BLaER1 (cell line): Measurements from ENCODE around the gene CHRM1.

Experiments
- H3K27ac ChIP-seq: shearing (Covaris generic); formaldehyde crosslinking; 2 replicates; pipeline ENCODE4 v1.8.1; 2022
- H3K27me3 ChIP-seq: shearing (Covaris generic); formaldehyde crosslinking; 2 replicates; pipeline ENCODE4 v1.8.1; 2022
- H3K36me3 ChIP-seq: shearing (Covaris generic); formaldehyde crosslinking; 2 replicates; pipeline ENCODE4 v1.8.1; 2022
- H3K4me1 ChIP-seq: shearing (Covaris generic); formaldehyde crosslinking; 2 replicates; pipeline ENCODE4 v1.8.1; 2022
- H3K4me2 ChIP-seq: shearing (Covaris generic); formaldehyde crosslinking; 2 replicates; pipeline ENCODE4 v1.8.1; 2022
- H3K4me3 ChIP-seq: shearing (Covaris generic); formaldehyde crosslinking; 2 replicates; pipeline ENCODE4 v1.8.1; 2022
- H3K9ac ChIP-seq: shearing (Covaris generic); formaldehyde crosslinking; 2 replicates; pipeline ENCODE4 v1.8.1; 2022
- H3K9me3 ChIP-seq: shearing (Covaris generic); formaldehyde crosslinking; 2 replicates; pipeline ENCODE4 v1.8.1; 2022
- H4K20me1 ChIP-seq: shearing (Covaris generic); formaldehyde crosslinking; 2 replicates; pipeline ENCODE4 v1.8.1; 2022
- Cebpa-rat ChIP-seq: shearing (Covaris generic); IDR thresholded peaks from 2 replicates; pipeline ENCODE4 v1.8.1; 2022

Gene CHRM1

DNA sequence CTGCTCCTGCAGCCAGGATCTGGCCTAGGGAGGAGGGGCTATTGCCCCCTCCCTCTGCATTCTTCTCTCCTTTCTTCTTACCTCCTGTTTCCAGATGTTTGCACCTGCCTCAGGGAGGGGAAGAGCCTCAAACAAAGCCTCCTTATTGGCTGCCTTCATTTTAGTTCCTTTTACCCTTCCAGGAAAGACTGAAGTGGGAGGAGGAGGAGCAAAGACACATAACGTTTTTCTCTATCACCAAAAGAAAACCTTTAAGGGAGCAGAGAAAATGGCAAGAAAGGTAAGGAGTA is 13.3 kb upstream of the CHRM1 start:
- Histone ChIP-seq H3K27ac (no peak overlapping the region), H3K9ac (no peak overlapping the region), H3K4me2 (no peak overlapping the region), H4K20me1 (no peaks in the 10 kb centered on the region), H3K27me3 (no peaks in the 10 kb centered on the region), H3K4me3 (no peak overlapping the region), H3K9me3 (peaks cover 8% of the 10 kb centered on the region), H3K4me1 (peaks cover 22% of the 10 kb centered on the region), H3K36me3 (no peaks in the 10 kb centered on the region)
- no peak for TF ChIP-seq Cebpa-rat

GRCh38 chr11:62933750-62934495 is 12.8 kb upstream of the CHRM1 start:
- Histone ChIP-seq H3K36me3 (no peaks in the 10 kb centered on the region), H3K9me3 (peaks cover 8% of the 10 kb centered on the region), H3K4me2 (no peak overlapping the region), H3K27me3 (peaks cover 4% of the 10 kb centered on the region; the same call in 1 of the 2 replicates), H3K9ac (no peak overlapping the region), H3K4me1 (peaks cover 22% of the 10 kb centered on the region), H4K20me1 (no peaks in the 10 kb centered on the region), H3K27ac (no peak overlapping the region), H3K4me3 (no peak overlapping the region)
- no peak for TF ChIP-seq Cebpa-rat

DNA sequence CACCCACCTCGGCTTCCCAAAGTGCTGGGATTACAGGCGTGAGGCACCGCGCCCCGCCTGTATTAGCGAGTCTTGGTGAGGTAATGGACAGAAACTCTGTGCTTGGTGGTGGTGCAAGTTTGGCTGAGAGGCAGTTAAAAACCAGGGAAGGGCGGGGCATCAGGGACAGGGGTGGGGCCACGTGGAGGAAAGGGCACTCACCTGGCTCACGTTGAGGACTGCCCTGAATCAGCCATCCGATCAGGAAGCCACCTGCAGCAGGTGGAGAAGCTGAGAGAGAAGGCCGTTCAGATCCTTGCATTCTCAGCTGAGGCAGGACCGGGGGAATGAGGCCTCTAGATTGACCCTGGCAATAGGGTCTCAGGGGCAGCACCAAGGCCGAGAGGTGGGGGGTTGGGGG is 12.1 kb upstream of the CHRM1 start:
- Histone ChIP-seq H3K9ac (no peak overlapping the region), H3K36me3 (no peaks in the 10 kb centered on the region), H3K4me3 (no peak overlapping the region), H3K4me1 (peaks cover 25% of the 10 kb centered on the region), H3K4me2 (no peak overlapping the region), H3K9me3 (peaks cover 8% of the 10 kb centered on the region), H3K27me3 (peaks cover 10% of the 10 kb centered on the region), H3K27ac (no peak overlapping the region), H4K20me1 (no peaks in the 10 kb centered on the region)
- no peak for TF ChIP-seq Cebpa-rat

DNA sequence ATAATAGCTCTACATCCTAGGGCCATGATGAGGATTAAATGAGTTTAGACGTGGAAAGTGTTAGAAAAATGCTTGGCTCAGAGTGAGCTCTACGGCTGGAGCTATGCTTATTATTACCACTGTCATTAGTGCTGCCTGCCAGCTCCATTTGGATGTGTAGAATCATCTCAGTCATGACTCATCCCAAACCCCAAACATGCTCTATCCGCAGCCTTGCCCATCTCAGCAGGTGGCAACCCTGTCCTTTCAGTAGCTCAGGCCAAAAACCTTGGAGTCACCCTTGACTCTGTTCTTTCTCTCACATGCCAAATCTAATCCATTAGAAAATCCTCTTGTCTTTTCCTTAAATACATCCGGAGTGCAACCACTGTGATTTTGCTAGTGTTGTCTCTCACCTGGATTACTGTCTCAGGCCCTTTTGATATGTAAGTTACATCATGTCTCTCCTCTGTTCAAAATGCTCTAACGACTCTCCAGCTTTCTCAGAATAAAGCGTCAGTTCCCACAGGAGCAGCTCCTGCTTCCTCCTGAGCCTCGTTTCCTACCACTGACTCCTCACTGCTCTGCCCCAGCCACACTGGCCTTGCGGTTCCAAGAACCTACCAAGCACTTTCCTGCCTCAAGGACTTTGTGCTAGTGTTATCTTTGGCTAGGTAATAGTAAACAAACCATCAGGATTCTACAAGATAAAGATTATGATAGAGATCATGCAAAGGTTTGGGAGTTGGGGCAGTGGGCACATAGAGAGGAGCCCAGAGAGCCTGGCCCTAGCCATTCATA is 10.5 kb upstream of the CHRM1 start:
- H3K9ac ChIP-seq = no peak overlapping the region
- no peak overlapping the region for H3K4me3 ChIP-seq
- peaks cover 26% of the 10 kb centered on the region for H3K27me3 ChIP-seq

GRCh38 chr11:62930666-62931065 is 9.5 kb upstream of the CHRM1 start:
- H3K27ac ChIP-seq = no peak overlapping the region
- H3K27me3 ChIP-seq = peaks cover 37% of the 10 kb centered on the region
- H3K36me3 ChIP-seq = no peaks in the 10 kb centered on the region
- H3K4me3 ChIP-seq = no peak overlapping the region
- H3K9ac ChIP-seq = no peak overlapping the region
- H3K4me2 ChIP-seq = peak overlapping the region; percentile 51
- no peak for TF ChIP-seq Cebpa-rat
- peaks cover 31% of the 10 kb centered on the region for H3K4me1 ChIP-seq
- peaks cover 9% of the 10 kb centered on the region; the same call in 1 of the 2 replicates for H3K9me3 ChIP-seq
- H4K20me1 ChIP-seq = no peaks in the 10 kb centered on the region

More for the DNA sequence above, 10.5 kb upstream of the CHRM1 start:
- H3K36me3 ChIP-seq = no peaks in the 10 kb centered on the region
- no peak for TF ChIP-seq Cebpa-rat
- H3K27ac ChIP-seq = no peak overlapping the region
- H4K20me1 ChIP-seq = no peaks in the 10 kb centered on the region
- H3K4me1 ChIP-seq = peaks cover 28% of the 10 kb centered on the region
- H3K9me3 ChIP-seq = no peaks in the 10 kb centered on the region
- H3K4me2 ChIP-seq = 0 out of 2 replicates have a peak overlapping the region, but pooled peaks have one; percentile 51

DNA sequence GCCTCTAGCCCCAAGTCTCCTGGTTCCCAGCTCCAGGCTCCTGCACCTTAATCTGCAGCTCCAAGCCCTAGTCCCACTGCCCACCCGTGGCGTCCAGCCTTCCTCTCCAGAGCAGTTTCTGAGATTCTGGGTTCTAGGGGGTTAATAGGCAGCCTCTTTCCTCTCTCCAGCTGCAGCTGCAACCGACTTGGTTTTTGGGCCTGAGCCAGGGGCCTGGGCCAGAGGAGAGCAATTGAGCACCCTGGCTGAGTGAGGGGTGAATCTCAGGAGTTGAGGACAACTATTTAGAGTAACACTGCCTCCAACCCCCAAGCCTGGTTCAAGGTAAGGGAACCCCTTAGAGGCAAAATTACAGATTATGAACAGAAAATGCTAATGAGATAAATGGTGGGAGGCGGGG is 9.0 kb upstream of the CHRM1 start:
- Histone ChIP-seq H3K9ac (no peak overlapping the region), H3K9me3 (peaks cover 9% of the 10 kb centered on the region; the same call in 1 of the 2 replicates), H3K4me2 (peak overlapping the region; percentile 51), H3K36me3 (no peaks in the 10 kb centered on the region), H3K27me3 (peaks cover 42% of the 10 kb centered on the region), H3K4me3 (no peak overlapping the region), H4K20me1 (no peaks in the 10 kb centered on the region), H3K4me1 (peaks cover 34% of the 10 kb centered on the region), H3K27ac (no peak overlapping the region)
- TF ChIP-seq Cebpa-rat = no peak

DNA sequence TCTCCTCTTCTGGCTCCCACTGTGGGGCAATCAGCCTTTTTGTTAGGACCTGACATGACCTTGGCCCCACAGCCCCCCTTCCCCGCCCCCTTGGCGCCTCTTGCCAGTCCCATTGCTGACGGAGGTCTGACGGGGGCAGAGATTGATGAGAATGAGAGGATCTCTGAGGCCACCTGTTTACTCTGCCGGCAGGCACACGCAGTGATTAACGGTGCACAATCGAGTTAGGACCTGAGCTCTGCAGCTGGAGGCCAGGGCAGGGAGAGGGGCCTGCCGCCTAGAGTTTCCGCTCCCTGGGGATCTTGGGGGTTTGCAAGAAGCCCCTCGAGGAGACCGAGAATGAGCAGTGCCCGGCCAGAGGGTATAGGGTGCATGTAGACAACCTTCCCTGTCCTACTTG is 6.8 kb upstream of the CHRM1 start:
- Histone ChIP-seq H3K9ac (no peak overlapping the region), H3K4me1 (peaks cover 55% of the 10 kb centered on the region), H4K20me1 (no peaks in the 10 kb centered on the region), H3K27ac (no peak overlapping the region), H3K36me3 (no peaks in the 10 kb centered on the region), H3K9me3 (peaks cover 9% of the 10 kb centered on the region; the same call in 1 of the 2 replicates), H3K4me3 (no peak overlapping the region), H3K27me3 (peaks cover 62% of the 10 kb centered on the region), H3K4me2 (peak overlapping the region; percentile 43)
- TF ChIP-seq Cebpa-rat = no peak

DNA sequence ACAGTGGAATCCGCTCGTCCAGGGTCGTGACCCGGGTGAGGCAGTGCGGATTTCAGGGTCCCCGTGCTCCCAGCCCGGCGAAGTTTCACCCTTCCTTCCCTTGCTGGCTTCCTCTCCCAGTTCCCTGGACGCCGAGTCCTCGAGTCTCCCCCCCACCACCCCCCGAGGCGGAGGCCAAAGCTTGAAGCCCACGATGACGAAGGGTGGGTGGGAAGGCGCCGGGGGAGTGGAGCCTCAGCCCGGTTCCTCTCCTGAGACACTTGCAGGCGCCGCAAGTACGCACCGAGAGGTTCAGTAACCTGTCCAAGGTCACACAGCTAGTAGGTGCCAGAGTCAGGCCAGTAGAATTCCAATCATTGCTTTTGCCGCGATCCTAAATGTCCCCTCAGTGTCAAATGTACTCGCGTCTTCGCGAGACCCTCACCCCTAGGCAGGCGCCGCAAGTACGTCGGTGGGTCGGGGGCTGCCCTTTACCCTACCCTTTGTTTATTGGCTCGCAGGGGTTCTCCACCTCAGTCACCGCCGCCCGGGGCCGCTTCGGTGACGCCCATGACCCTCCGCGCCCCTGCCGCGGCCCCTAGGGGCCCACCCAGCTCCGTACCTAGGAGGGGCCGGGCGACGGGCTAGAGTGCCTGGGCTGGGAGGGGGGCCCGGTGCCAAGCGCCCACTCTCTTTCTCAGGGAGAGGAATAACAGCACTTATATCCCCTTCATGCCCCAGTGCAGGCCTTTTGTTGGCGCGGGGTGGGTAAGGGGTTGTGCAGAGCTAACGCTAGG is 5.7 kb upstream of the CHRM1 start:
- no peak for TF ChIP-seq Cebpa-rat
- Histone ChIP-seq H3K4me2 (no peak overlapping the region), H3K4me3 (no peak overlapping the region), H3K9me3 (peaks cover 9% of the 10 kb centered on the region; the same call in 1 of the 2 replicates), H4K20me1 (no peaks in the 10 kb centered on the region), H3K27ac (no peak overlapping the region), H3K4me1 (peaks cover 64% of the 10 kb centered on the region), H3K36me3 (no peaks in the 10 kb centered on the region), H3K27me3 (peaks cover 73% of the 10 kb centered on the region), H3K9ac (no peak overlapping the region)

- H3K27ac ChIP-seq = no peak overlapping the region
- H3K9ac ChIP-seq = no peak overlapping the region
- H3K27me3 ChIP-seq = peaks cover 74% of the 10 kb centered on the region
- H3K4me2 ChIP-seq = no peak overlapping the region
- H4K20me1 ChIP-seq = no peaks in the 10 kb centered on the region
- H3K4me1 ChIP-seq = peaks cover 67% of the 10 kb centered on the region
- no peaks in the 10 kb centered on the region for H3K36me3 ChIP-seq
- 0 out of 2 replicates have a peak overlapping the region, but pooled peaks have one; percentile 5 for H3K4me3 ChIP-seq
- TF ChIP-seq Cebpa-rat = no peak
- peaks cover 9% of the 10 kb centered on the region; the same call in 1 of the 2 replicates for H3K9me3 ChIP-seq
Observed at GRCh38 chr11:62925745-62926679, 4.8 kb upstream of the CHRM1 start.
